GM23338 (cell line): ENCODE results near the gene BPI.

Experiments
- CREB1 ChIP-seq: fragments of 250-450 bp; sonication (Bioruptor Pico); IDR thresholded peaks from 2 replicates; pipeline ENCODE4 v1.5.0; 2020; ENCODE audit warnings: low read depth, mild to moderate bottlenecking, moderate library complexity
- EZH2 ChIP-seq: fragments of 200-600 bp; sonication (generic); IDR thresholded peaks from one replicate; pipeline ENCODE4 v1.8.0; 2017; ENCODE audit warnings: antibody characterized with exemption, mild to moderate bottlenecking, low read depth; ENCODE audit not compliant: unreplicated experiment
- EZH2phosphoT487 ChIP-seq: fragments of 200-600 bp; sonication (generic); IDR thresholded peaks from one replicate; pipeline ENCODE4 v1.8.1; 2018; ENCODE audit warnings: antibody characterized with exemption; ENCODE audit not compliant: unreplicated experiment
- JUNB ChIP-seq: IDR thresholded peaks from one replicate; pipeline ENCODE4 v1.6.1; 2016; ENCODE audit warnings: antibody characterized with exemption; ENCODE audit not compliant: unreplicated experiment
- NANOG ChIP-seq: IDR thresholded peaks from 2 replicates; pipeline ENCODE4 v1.6.1; 2016; ENCODE audit warnings: antibody characterized with exemption, borderline replicate concordance
- POLR2AphosphoS5 ChIP-seq: IDR thresholded peaks from 2 replicates; pipeline ENCODE4 v1.6.1; 2016; ENCODE audit warnings: antibody characterized with exemption, low read depth
- STAT1 ChIP-seq: IDR thresholded peaks from one replicate; pipeline ENCODE4 v1.6.1; 2016; ENCODE audit warnings: antibody characterized with exemption; ENCODE audit not compliant: unreplicated experiment
- ZNF114 ChIP-seq: fragments of 250-450 bp; sonication (Bioruptor Pico); IDR thresholded peaks from 2 replicates; pipeline ENCODE4 v1.5.0; 2020; ENCODE audit warnings: mild to moderate bottlenecking, moderate library complexity
- ZNF331 ChIP-seq: fragments of 250-450 bp; sonication (Bioruptor Pico); IDR thresholded peaks from 2 replicates; pipeline ENCODE4 v1.5.0; 2020; ENCODE audit warnings: low read depth, mild to moderate bottlenecking, moderate library complexity
- TF ChIP-seq, protein P1 (sequence below), 2 experiments: fragments of 200-600 bp in 1 of 2; sonication (generic) in 1 of 2; conservative IDR thresholded peaks; 2 replicates each; pipeline versions ENCODE4 v1.5.1 to v1.6.1; 2016 to 2017; ENCODE audit warnings: antibody characterized with exemption in 2 of 2, low read depth in 2 of 2, mild to moderate bottlenecking in 2 of 2, moderate library complexity in 1 of 2
- TF ChIP-seq, protein P2 (sequence below): IDR thresholded peaks from 2 replicates; pipeline ENCODE4 v1.6.1; 2016; ENCODE audit warnings: antibody characterized with exemption
- TF ChIP-seq, protein P3 (sequence below): IDR thresholded peaks from one replicate; pipeline ENCODE4 v1.6.1; 2018; ENCODE audit warnings: antibody characterized with exemption; ENCODE audit not compliant: unreplicated experiment
- TF ChIP-seq, protein P4 (sequence below): fragments of 250-450 bp; sonication (Bioruptor Pico); IDR thresholded peaks from 2 replicates; pipeline ENCODE4 v1.5.0; 2020; ENCODE audit warnings: mild to moderate bottlenecking, moderate library complexity

DNA sequence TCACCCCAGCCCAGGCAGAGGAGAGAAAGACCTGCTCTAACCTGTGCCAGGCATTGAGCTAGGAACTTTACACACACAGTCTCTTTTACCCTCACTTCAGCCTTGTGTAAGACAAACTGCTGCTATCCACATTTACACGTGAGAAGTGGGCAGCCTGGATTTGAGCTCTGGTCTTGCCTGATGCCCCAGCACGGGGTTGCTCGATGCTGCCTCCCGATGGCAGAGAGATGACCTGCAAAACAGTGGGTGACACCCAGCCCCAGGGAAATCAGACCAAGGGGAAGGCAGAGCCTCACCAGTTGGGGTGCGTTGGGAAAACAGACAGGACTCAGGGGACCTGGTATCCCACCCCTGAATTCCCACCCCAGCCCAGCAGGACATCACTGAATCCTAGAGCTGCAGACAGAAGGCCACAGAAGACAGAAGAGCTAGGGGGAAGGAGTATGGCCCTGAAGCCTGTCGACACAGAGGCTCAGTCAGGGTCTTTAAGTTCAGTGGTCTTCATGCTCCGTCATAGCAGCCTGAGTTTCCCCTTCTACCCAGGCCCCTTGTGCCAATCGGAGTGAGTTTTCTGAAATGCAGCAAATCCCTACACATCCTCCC lies 990 bp downstream of the BPI start:
- TF ChIP-seq, protein P1, sequence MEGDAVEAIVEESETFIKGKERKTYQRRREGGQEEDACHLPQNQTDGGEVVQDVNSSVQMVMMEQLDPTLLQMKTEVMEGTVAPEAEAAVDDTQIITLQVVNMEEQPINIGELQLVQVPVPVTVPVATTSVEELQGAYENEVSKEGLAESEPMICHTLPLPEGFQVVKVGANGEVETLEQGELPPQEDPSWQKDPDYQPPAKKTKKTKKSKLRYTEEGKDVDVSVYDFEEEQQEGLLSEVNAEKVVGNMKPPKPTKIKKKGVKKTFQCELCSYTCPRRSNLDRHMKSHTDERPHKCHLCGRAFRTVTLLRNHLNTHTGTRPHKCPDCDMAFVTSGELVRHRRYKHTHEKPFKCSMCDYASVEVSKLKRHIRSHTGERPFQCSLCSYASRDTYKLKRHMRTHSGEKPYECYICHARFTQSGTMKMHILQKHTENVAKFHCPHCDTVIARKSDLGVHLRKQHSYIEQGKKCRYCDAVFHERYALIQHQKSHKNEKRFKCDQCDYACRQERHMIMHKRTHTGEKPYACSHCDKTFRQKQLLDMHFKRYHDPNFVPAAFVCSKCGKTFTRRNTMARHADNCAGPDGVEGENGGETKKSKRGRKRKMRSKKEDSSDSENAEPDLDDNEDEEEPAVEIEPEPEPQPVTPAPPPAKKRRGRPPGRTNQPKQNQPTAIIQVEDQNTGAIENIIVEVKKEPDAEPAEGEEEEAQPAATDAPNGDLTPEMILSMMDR (conservative IDR thresholded peaks at IDR 0.05; ENCODE audit: low read depth in 2 of 2) = peak; percentile 76 to 82
- TF ChIP-seq EZH2 = no peak
- no peak for TF ChIP-seq EZH2phosphoT487
- no peak for TF ChIP-seq JUNB
- TF ChIP-seq POLR2AphosphoS5 = no peak
- TF ChIP-seq, protein P2, sequence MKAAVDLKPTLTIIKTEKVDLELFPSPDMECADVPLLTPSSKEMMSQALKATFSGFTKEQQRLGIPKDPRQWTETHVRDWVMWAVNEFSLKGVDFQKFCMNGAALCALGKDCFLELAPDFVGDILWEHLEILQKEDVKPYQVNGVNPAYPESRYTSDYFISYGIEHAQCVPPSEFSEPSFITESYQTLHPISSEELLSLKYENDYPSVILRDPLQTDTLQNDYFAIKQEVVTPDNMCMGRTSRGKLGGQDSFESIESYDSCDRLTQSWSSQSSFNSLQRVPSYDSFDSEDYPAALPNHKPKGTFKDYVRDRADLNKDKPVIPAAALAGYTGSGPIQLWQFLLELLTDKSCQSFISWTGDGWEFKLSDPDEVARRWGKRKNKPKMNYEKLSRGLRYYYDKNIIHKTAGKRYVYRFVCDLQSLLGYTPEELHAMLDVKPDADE = no peak
- no peak for TF ChIP-seq ZNF114 (CRISPR knock-in tag)
- TF ChIP-seq, protein P3, sequence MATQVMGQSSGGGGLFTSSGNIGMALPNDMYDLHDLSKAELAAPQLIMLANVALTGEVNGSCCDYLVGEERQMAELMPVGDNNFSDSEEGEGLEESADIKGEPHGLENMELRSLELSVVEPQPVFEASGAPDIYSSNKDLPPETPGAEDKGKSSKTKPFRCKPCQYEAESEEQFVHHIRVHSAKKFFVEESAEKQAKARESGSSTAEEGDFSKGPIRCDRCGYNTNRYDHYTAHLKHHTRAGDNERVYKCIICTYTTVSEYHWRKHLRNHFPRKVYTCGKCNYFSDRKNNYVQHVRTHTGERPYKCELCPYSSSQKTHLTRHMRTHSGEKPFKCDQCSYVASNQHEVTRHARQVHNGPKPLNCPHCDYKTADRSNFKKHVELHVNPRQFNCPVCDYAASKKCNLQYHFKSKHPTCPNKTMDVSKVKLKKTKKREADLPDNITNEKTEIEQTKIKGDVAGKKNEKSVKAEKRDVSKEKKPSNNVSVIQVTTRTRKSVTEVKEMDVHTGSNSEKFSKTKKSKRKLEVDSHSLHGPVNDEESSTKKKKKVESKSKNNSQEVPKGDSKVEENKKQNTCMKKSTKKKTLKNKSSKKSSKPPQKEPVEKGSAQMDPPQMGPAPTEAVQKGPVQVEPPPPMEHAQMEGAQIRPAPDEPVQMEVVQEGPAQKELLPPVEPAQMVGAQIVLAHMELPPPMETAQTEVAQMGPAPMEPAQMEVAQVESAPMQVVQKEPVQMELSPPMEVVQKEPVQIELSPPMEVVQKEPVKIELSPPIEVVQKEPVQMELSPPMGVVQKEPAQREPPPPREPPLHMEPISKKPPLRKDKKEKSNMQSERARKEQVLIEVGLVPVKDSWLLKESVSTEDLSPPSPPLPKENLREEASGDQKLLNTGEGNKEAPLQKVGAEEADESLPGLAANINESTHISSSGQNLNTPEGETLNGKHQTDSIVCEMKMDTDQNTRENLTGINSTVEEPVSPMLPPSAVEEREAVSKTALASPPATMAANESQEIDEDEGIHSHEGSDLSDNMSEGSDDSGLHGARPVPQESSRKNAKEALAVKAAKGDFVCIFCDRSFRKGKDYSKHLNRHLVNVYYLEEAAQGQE = no peak
- no peak for TF ChIP-seq CREB1 (CRISPR knock-in tag)
- TF ChIP-seq ZNF331 (CRISPR knock-in tag) = no peak
- no peak for TF ChIP-seq NANOG
- TF ChIP-seq STAT1 = no peak
- TF ChIP-seq, protein P4, sequence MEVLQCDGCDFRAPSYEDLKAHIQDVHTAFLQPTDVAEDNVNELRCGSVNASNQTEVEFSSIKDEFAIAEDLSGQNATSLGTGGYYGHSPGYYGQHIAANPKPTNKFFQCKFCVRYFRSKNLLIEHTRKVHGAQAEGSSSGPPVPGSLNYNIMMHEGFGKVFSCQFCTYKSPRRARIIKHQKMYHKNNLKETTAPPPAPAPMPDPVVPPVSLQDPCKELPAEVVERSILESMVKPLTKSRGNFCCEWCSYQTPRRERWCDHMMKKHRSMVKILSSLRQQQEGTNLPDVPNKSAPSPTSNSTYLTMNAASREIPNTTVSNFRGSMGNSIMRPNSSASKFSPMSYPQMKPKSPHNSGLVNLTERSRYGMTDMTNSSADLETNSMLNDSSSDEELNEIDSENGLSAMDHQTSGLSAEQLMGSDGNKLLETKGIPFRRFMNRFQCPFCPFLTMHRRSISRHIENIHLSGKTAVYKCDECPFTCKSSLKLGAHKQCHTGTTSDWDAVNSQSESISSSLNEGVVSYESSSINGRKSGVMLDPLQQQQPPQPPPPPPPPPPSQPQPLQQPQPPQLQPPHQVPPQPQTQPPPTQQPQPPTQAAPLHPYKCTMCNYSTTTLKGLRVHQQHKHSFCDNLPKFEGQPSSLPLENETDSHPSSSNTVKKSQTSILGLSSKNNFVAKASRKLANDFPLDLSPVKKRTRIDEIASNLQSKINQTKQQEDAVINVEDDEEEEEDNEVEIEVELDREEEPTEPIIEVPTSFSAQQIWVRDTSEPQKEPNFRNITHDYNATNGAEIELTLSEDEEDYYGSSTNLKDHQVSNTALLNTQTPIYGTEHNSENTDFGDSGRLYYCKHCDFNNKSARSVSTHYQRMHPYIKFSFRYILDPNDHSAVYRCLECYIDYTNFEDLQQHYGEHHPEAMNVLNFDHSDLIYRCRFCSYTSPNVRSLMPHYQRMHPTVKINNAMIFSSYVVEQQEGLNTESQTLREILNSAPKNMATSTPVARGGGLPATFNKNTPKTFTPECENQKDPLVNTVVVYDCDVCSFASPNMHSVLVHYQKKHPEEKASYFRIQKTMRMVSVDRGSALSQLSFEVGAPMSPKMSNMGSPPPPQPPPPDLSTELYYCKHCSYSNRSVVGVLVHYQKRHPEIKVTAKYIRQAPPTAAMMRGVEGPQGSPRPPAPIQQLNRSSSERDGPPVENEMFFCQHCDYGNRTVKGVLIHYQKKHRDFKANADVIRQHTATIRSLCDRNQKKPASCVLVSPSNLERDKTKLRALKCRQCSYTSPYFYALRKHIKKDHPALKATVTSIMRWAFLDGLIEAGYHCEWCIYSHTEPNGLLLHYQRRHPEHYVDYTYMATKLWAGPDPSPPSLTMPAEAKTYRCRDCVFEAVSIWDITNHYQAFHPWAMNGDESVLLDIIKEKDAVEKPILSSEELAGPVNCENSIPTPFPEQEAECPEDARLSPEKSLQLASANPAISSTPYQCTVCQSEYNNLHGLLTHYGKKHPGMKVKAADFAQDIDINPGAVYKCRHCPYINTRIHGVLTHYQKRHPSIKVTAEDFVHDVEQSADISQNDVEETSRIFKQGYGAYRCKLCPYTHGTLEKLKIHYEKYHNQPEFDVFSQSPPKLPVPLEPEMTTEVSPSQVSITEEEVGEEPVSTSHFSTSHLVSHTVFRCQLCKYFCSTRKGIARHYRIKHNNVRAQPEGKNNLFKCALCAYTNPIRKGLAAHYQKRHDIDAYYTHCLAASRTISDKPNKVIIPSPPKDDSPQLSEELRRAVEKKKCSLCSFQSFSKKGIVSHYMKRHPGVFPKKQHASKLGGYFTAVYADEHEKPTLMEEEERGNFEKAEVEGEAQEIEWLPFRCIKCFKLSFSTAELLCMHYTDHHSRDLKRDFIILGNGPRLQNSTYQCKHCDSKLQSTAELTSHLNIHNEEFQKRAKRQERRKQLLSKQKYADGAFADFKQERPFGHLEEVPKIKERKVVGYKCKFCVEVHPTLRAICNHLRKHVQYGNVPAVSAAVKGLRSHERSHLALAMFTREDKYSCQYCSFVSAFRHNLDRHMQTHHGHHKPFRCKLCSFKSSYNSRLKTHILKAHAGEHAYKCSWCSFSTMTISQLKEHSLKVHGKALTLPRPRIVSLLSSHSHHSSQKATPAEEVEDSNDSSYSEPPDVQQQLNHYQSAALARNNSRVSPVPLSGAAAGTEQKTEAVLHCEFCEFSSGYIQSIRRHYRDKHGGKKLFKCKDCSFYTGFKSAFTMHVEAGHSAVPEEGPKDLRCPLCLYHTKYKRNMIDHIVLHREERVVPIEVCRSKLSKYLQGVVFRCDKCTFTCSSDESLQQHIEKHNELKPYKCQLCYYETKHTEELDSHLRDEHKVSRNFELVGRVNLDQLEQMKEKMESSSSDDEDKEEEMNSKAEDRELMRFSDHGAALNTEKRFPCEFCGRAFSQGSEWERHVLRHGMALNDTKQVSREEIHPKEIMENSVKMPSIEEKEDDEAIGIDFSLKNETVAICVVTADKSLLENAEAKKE (CRISPR knock-in tag) = no peak
